ENCODE results near the gene PPP1R3D. TPM values are rescaled to one million over a fixed set of nuclear protein-coding genes. Genes with fewer than 3 reads are reported as not detected.

The PPP1R3D gene
- polyA plus RNA-seq, 3 donors = 2.0 to 3.9 (median 3.5) TPM

GRCh38 chr20:59944726-59945125, 4.6 kb upstream of the PPP1R3D start:
- peak overlapping the region in 4 of 7 donors; percentile 51 to 59 (median 54) for H3K27ac Mint-ChIP-seq
- Histone ChIP-seq H3K27me3 (ENCODE audit: control insufficient read depth in 2 of 2, insufficient read depth in 2 of 2, low read length in 2 of 2) (no peaks in the 10 kb centered on the region), H3K36me3 (replicated peaks in 1 of 2; ENCODE audit: control insufficient read depth in 1 of 2, insufficient read depth in 2 of 2, low read length in 2 of 2) (peaks cover 31 to 41% of the 10 kb centered on the region in 2 donors), H4K20me1 (ENCODE audit: insufficient read depth, low read length) (peaks cover 3% of the 10 kb centered on the region), H3K4me1 (ENCODE audit: control insufficient read depth in 1 of 2, insufficient read depth in 2 of 2, low read length in 2 of 2) (peaks cover 36 to 48% of the 10 kb centered on the region in 2 donors), H3K27ac (ENCODE audit: low read depth in 1 of 2, low read length in 2 of 2) (no peak overlapping the region), H3K4me2 (replicated peaks; ENCODE audit: extremely low read depth, low read length, poor library complexity, severe bottlenecking) (no peak overlapping the region), H3K9ac (ENCODE audit: insufficient read depth, low read length, poor library complexity, severe bottlenecking) (no peak overlapping the region), H3K4me3 (replicated peaks in 1 of 3; ENCODE audit: low read depth in 2 of 3, low read length in 3 of 3) (no peak overlapping the region), H2AFZ (ENCODE audit: insufficient read depth, low read depth, low read length, poor library complexity, severe bottlenecking) (no peak overlapping the region), H3K9me3 (replicated peaks in 1 of 2; ENCODE audit: control insufficient read depth in 1 of 2, insufficient read depth in 1 of 2, low read length in 2 of 2) (no peaks in the 10 kb centered on the region), H3K79me2 (ENCODE audit: insufficient read depth, low read length) (peaks cover 49% of the 10 kb centered on the region)
- H3K9me3 Mint-ChIP-seq = no peaks in the 10 kb centered on the region
- intact Hi-C loops (cut with micrococcal nuclease) = loop anchor here (5.0 to 10.0 kb wide), 4 partner anchors 110 to 1180 kb away; no protein-coding TSS in a partner anchor
- WGBS (ENCODE audit: insufficient coverage) = 100% methylated on average over 5 of the region's 7 CpGs
- no peaks in the 10 kb centered on the region for H3K27me3 Mint-ChIP-seq (ENCODE audit: low read depth in 3 of 3)
- DNase-seq = no peak
- H3K4me3 Mint-ChIP-seq = no peak overlapping the region
- peaks cover 55% of the 10 kb centered on the region for H3K4me1 Mint-ChIP-seq
- peaks cover 29 to 34% of the 10 kb centered on the region in 2 donors for H3K36me3 Mint-ChIP-seq
- no peak for TF ChIP-seq CTCF (IDR thresholded peaks at IDR 0.05)

DNA sequence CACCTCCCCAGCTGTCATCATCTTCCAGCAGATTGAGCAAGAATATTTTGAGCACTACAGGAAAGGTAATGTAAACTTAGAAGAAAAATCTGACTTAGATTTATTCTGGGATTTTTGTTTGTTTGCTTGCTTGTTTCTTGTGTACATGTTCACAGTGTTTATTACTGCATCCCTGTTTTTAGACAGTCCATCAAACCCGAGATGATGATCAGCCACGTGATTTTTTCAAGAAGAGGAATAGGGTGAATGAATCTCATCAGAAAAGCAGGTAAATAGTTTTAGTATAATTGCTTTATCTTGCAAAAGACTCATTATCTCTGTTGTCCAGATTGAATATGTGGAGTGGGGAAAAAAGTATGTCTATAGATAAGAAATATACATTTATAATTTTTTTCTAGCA, 2.1 kb upstream of the PPP1R3D start:
- Histone ChIP-seq H3K36me3 (replicated peaks in 1 of 2; ENCODE audit: control insufficient read depth in 1 of 2, insufficient read depth in 2 of 2, low read length in 2 of 2) (peaks cover 31 to 41% of the 10 kb centered on the region in 2 donors), H2AFZ (ENCODE audit: insufficient read depth, low read depth, low read length, poor library complexity, severe bottlenecking) (no peak overlapping the region), H3K79me2 (ENCODE audit: insufficient read depth, low read length) (peaks cover 71% of the 10 kb centered on the region), H3K9me3 (replicated peaks in 1 of 2; ENCODE audit: control insufficient read depth in 1 of 2, insufficient read depth in 1 of 2, low read length in 2 of 2) (no peaks in the 10 kb centered on the region), H3K4me3 (replicated peaks in 1 of 3; ENCODE audit: low read depth in 2 of 3, low read length in 3 of 3) (peak overlapping the region in 1 of 3 experiments; percentile 95), H3K27me3 (ENCODE audit: control insufficient read depth in 2 of 2, insufficient read depth in 2 of 2, low read length in 2 of 2) (no peaks in the 10 kb centered on the region), H3K4me2 (replicated peaks; ENCODE audit: extremely low read depth, low read length, poor library complexity, severe bottlenecking) (peak overlapping the region; percentile 85), H3K9ac (ENCODE audit: insufficient read depth, low read length, poor library complexity, severe bottlenecking) (no peak overlapping the region), H3K27ac (ENCODE audit: low read depth in 1 of 2, low read length in 2 of 2) (peak overlapping the region in 1 of 2 donors; percentile 6), H3K4me1 (ENCODE audit: control insufficient read depth in 1 of 2, insufficient read depth in 2 of 2, low read length in 2 of 2) (peaks cover 46 to 52% of the 10 kb centered on the region in 2 donors), H4K20me1 (ENCODE audit: insufficient read depth, low read length) (peaks cover 24% of the 10 kb centered on the region)
- H3K9me3 Mint-ChIP-seq = peaks cover 0 to 2% (median 0%) of the 10 kb centered on the region in 7 donors
- H3K4me1 Mint-ChIP-seq = peaks cover 59% of the 10 kb centered on the region
- no peak overlapping the region for H3K4me3 Mint-ChIP-seq
- 80% methylated on average over 1 of the region's 2 CpGs for WGBS (ENCODE audit: insufficient coverage)
- TF ChIP-seq CTCF (IDR thresholded peaks at IDR 0.05) = no peak
- no peaks in the 10 kb centered on the region for H3K27me3 Mint-ChIP-seq (ENCODE audit: low read depth in 3 of 3)
- peak overlapping the region in 3 of 7 donors; percentile 20 to 64 (median 41) for H3K27ac Mint-ChIP-seq
- DNase-seq = no peak
- peaks cover 31 to 37% of the 10 kb centered on the region in 2 donors for H3K36me3 Mint-ChIP-seq
- intact Hi-C loops (cut with micrococcal nuclease) = loop anchor here (10.0 kb wide), 3 partner anchors 113 to 1183 kb away; no protein-coding TSS in a partner anchor

All from CD14-positive monocyte (primary cell).